Measurements from ENCODE around the gene MYO1B. TPM values are rescaled to one million over a fixed set of nuclear protein-coding genes. Genes with fewer than 3 reads are reported as not detected.

Gene MYO1B
- total RNA-seq, 5 donors from 2014 or later (not counting 1 experiment from before 2014, with no cell fraction given): 0.39 to 1.3 (median 0.73) TPM

GRCh38 chr2:191308026-191308425, 62.8 kb downstream of the MYO1B start:
- Histone ChIP-seq H3K9me3 (no peaks in the 10 kb centered on the region), H3K27me3 (replicated peaks in 1 of 2; ENCODE audit: control insufficient read depth in 2 of 2, extremely low read depth in 1 of 2, insufficient read depth in 2 of 2, low read length in 1 of 2) (peaks cover 0 to 3% of the 10 kb centered on the region in 2 experiments), H3K4me1 (ENCODE audit: control insufficient read depth in 1 of 2, extremely low read depth in 1 of 2, insufficient read depth in 2 of 2, low read length in 2 of 2) (no peaks in the 10 kb centered on the region), H3K36me3 (ENCODE audit: control insufficient read depth in 2 of 2, extremely low read depth in 1 of 2, insufficient read depth in 1 of 2, low read length in 1 of 2) (no peaks in the 10 kb centered on the region), H3K4me3 (ENCODE audit: control insufficient read depth in 1 of 2, extremely low read depth in 1 of 2, low read length in 1 of 2) (no peak overlapping the region), H3K27ac (ENCODE audit: low read length) (no peak overlapping the region)
- no peaks in the 10 kb centered on the region for H3K36me3 Mint-ChIP-seq
- no peak overlapping the region for H3K4me3 Mint-ChIP-seq
- ATAC-seq (replicated peaks in 1 of 4): no peak
- H3K27me3 Mint-ChIP-seq: peaks cover 0 to 3% of the 10 kb centered on the region in 2 donors
- POLR2A ChIA-PET: no interaction called here
- CTCF ChIA-PET: no interaction called here
- H3K9me3 Mint-ChIP-seq: no peaks in the 10 kb centered on the region
- WGBS (ENCODE audit: insufficient coverage): no CpG with 5 or more reads among the region's 2 CpGs
- peaks cover 0 to 3% (median 0%) of the 10 kb centered on the region in 3 donors for H3K4me1 Mint-ChIP-seq
- no peak for DNase-seq
- no peak overlapping the region for H3K27ac Mint-ChIP-seq

DNA sequence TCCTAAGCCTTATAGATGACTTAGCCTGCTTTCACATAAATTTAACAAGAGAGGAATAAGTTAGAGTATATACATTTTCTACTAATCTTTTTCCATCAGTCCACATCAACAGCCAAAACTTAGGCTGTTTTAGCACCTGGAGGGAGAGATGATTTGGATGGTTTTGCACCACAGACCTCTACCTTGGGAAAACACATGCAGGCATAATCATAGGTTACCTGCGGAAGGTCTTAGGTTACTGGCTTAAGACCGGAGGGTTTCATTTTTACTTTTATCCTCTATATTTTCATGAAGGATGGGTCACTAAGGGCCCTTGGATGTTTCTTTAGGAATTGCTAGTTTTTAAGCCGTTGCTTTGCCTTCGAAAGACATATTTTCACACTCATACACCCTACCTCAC, 66.0 kb downstream of the MYO1B start:
- H3K36me3 ChIP-seq (ENCODE audit: control insufficient read depth in 2 of 2, extremely low read depth in 1 of 2, insufficient read depth in 1 of 2, low read length in 1 of 2): no peaks in the 10 kb centered on the region
- Mint-ChIP-seq H3K27me3 (peaks cover 0 to 4% of the 10 kb centered on the region in 2 donors), H3K27ac (no peak overlapping the region), H3K4me1 (peaks cover 0 to under 1% (median 0%) of the 10 kb centered on the region in 3 donors), H3K4me3 (no peak overlapping the region), H3K9me3 (no peaks in the 10 kb centered on the region), H3K36me3 (no peaks in the 10 kb centered on the region)
- DNase-seq (no peak), ATAC-seq (replicated peaks in 1 of 4) (no peak)
- POLR2A ChIA-PET: no interaction called here
- H3K27me3 ChIP-seq (replicated peaks in 1 of 2; ENCODE audit: control insufficient read depth in 2 of 2, extremely low read depth in 1 of 2, insufficient read depth in 2 of 2, low read length in 1 of 2): peaks cover 0 to 3% of the 10 kb centered on the region in 2 experiments
- no peaks in the 10 kb centered on the region for H3K4me1 ChIP-seq (ENCODE audit: control insufficient read depth in 1 of 2, extremely low read depth in 1 of 2, insufficient read depth in 2 of 2, low read length in 2 of 2)
- H3K9me3 ChIP-seq: no peaks in the 10 kb centered on the region
- WGBS (ENCODE audit: insufficient coverage): no CpG with 5 or more reads among the region's 4 CpGs
- H3K4me3 ChIP-seq (ENCODE audit: control insufficient read depth in 1 of 2, extremely low read depth in 1 of 2, low read length in 1 of 2): no peak overlapping the region
- CTCF ChIA-PET: no interaction called here
- no peak overlapping the region for H3K27ac ChIP-seq (ENCODE audit: low read length)

GRCh38 chr2:191311627-191312026, 66.4 kb downstream of the MYO1B start:
- Histone ChIP-seq H3K9me3 (no peaks in the 10 kb centered on the region), H3K27ac (ENCODE audit: low read length) (no peak overlapping the region), H3K4me1 (ENCODE audit: control insufficient read depth in 1 of 2, extremely low read depth in 1 of 2, insufficient read depth in 2 of 2, low read length in 2 of 2) (no peaks in the 10 kb centered on the region), H3K36me3 (ENCODE audit: control insufficient read depth in 2 of 2, extremely low read depth in 1 of 2, insufficient read depth in 1 of 2, low read length in 1 of 2) (no peaks in the 10 kb centered on the region), H3K4me3 (ENCODE audit: control insufficient read depth in 1 of 2, extremely low read depth in 1 of 2, low read length in 1 of 2) (no peak overlapping the region), H3K27me3 (replicated peaks in 1 of 2; ENCODE audit: control insufficient read depth in 2 of 2, extremely low read depth in 1 of 2, insufficient read depth in 2 of 2, low read length in 1 of 2) (peaks cover 0 to 3% of the 10 kb centered on the region in 2 experiments)
- H3K4me3 Mint-ChIP-seq: no peak overlapping the region
- no peak overlapping the region for H3K27ac Mint-ChIP-seq
- H3K4me1 Mint-ChIP-seq: no peaks in the 10 kb centered on the region
- H3K9me3 Mint-ChIP-seq: no peaks in the 10 kb centered on the region
- CTCF ChIA-PET: no interaction called here
- no peak for DNase-seq
- POLR2A ChIA-PET: no interaction called here
- H3K27me3 Mint-ChIP-seq: peaks cover 2% of the 10 kb centered on the region in 2 donors
- no peaks in the 10 kb centered on the region for H3K36me3 Mint-ChIP-seq
- no peak for ATAC-seq (replicated peaks in 1 of 4)
- no CpG with 5 or more reads among the region's 1 CpG for WGBS (ENCODE audit: insufficient coverage)

- ChIA-PET CTCF (no interaction called here), POLR2A (no interaction called here)
- no peak overlapping the region for H3K27ac ChIP-seq (ENCODE audit: low read length)
- H3K36me3 ChIP-seq (ENCODE audit: control insufficient read depth in 2 of 2, extremely low read depth in 1 of 2, insufficient read depth in 1 of 2, low read length in 1 of 2): no peaks in the 10 kb centered on the region
- peaks cover 0 to 3% of the 10 kb centered on the region in 2 experiments for H3K27me3 ChIP-seq (replicated peaks in 1 of 2; ENCODE audit: control insufficient read depth in 2 of 2, extremely low read depth in 1 of 2, insufficient read depth in 2 of 2, low read length in 1 of 2)
- Mint-ChIP-seq H3K4me1 (no peaks in the 10 kb centered on the region), H3K36me3 (no peaks in the 10 kb centered on the region), H3K27me3 (peaks cover 2 to 7% of the 10 kb centered on the region in 2 donors), H3K27ac (no peak overlapping the region), H3K4me3 (no peak overlapping the region), H3K9me3 (no peaks in the 10 kb centered on the region)
- DNase-seq: no peak
- no peaks in the 10 kb centered on the region for H3K9me3 ChIP-seq
- WGBS (ENCODE audit: insufficient coverage): 100% methylated on average over 1 of the region's 3 CpGs
- no peak for ATAC-seq (replicated peaks in 1 of 4)
- H3K4me1 ChIP-seq (ENCODE audit: control insufficient read depth in 1 of 2, extremely low read depth in 1 of 2, insufficient read depth in 2 of 2, low read length in 2 of 2): no peaks in the 10 kb centered on the region
- H3K4me3 ChIP-seq (ENCODE audit: control insufficient read depth in 1 of 2, extremely low read depth in 1 of 2, low read length in 1 of 2): no peak overlapping the region
Observed at GRCh38 chr2:191312163-191312562, 67.0 kb downstream of the MYO1B start.

DNA sequence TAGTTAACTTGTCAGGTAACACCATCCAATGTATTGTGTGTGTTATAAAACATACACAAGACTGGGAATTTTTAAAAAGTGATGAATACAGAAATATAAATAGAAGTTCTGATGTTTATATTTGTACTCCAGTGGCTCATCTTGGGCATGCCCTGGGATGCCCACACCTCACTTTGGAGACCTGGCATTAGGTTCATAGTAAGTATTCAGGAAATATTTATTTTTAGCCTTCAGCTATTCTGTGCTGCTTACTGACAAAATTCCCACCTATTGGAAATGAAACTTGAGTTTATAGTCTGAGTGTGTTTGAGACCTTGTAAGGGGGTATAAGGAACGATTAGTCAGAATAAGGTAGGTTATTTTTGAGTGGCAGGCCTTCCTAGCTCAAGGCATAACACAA, 67.5 kb downstream of the MYO1B start:
- ATAC-seq (replicated peaks in 1 of 4) (no peak), DNase-seq (no peak)
- H3K4me1 Mint-ChIP-seq: no peaks in the 10 kb centered on the region
- no peaks in the 10 kb centered on the region for H3K36me3 ChIP-seq (ENCODE audit: control insufficient read depth in 2 of 2, extremely low read depth in 1 of 2, insufficient read depth in 1 of 2, low read length in 1 of 2)
- H3K27ac Mint-ChIP-seq: no peak overlapping the region
- ChIA-PET CTCF (interaction anchor here in 1 of 2 donors (0.7 kb wide), 1 partner anchor 828 kb away, joined by 9 read pairs; no protein-coding TSS in a partner anchor), POLR2A (no interaction called here)
- peaks cover 2 to 7% of the 10 kb centered on the region in 2 donors for H3K27me3 Mint-ChIP-seq
- no peaks in the 10 kb centered on the region for H3K36me3 Mint-ChIP-seq
- WGBS (ENCODE audit: insufficient coverage): no CpG with 5 or more reads among the region's 1 CpG
- no peaks in the 10 kb centered on the region for H3K9me3 Mint-ChIP-seq
- H3K4me1 ChIP-seq (ENCODE audit: control insufficient read depth in 1 of 2, extremely low read depth in 1 of 2, insufficient read depth in 2 of 2, low read length in 2 of 2): no peaks in the 10 kb centered on the region
- H3K27ac ChIP-seq (ENCODE audit: low read length): no peak overlapping the region
- H3K27me3 ChIP-seq (replicated peaks in 1 of 2; ENCODE audit: control insufficient read depth in 2 of 2, extremely low read depth in 1 of 2, insufficient read depth in 2 of 2, low read length in 1 of 2): peaks cover 0 to 3% of the 10 kb centered on the region in 2 experiments
- no peak overlapping the region for H3K4me3 ChIP-seq (ENCODE audit: control insufficient read depth in 1 of 2, extremely low read depth in 1 of 2, low read length in 1 of 2)
- no peaks in the 10 kb centered on the region for H3K9me3 ChIP-seq
- H3K4me3 Mint-ChIP-seq: no peak overlapping the region

- H3K27me3 ChIP-seq (replicated peaks in 1 of 2; ENCODE audit: control insufficient read depth in 2 of 2, extremely low read depth in 1 of 2, insufficient read depth in 2 of 2, low read length in 1 of 2): no peaks in the 10 kb centered on the region
- H3K27ac ChIP-seq (ENCODE audit: low read length): no peak overlapping the region
- H3K36me3 ChIP-seq (ENCODE audit: control insufficient read depth in 2 of 2, extremely low read depth in 1 of 2, insufficient read depth in 1 of 2, low read length in 1 of 2): no peaks in the 10 kb centered on the region
- Mint-ChIP-seq H3K36me3 (no peaks in the 10 kb centered on the region), H3K4me3 (no peak overlapping the region), H3K4me1 (no peaks in the 10 kb centered on the region), H3K27ac (no peak overlapping the region), H3K9me3 (no peaks in the 10 kb centered on the region), H3K27me3 (peaks cover 4 to 11% of the 10 kb centered on the region in 2 donors)
- WGBS (ENCODE audit: insufficient coverage): 93% methylated on average over 2 of the region's 6 CpGs
- ATAC-seq (replicated peaks in 1 of 4) (no peak), DNase-seq (no peak)
- POLR2A ChIA-PET: interaction anchor here in 1 of 2 donors (0.7 kb wide), 1 partner anchor 19 kb away, joined by 4 read pairs; no protein-coding TSS in a partner anchor
- CTCF ChIA-PET: interaction anchor here (0.6 to 0.7 kb wide), 3 partner anchors 59 to 147 kb away, joined by 3 read pairs; no protein-coding TSS in a partner anchor
- no peaks in the 10 kb centered on the region for H3K9me3 ChIP-seq
- no peak overlapping the region for H3K4me3 ChIP-seq (ENCODE audit: control insufficient read depth in 1 of 2, extremely low read depth in 1 of 2, low read length in 1 of 2)
- H3K4me1 ChIP-seq (ENCODE audit: control insufficient read depth in 1 of 2, extremely low read depth in 1 of 2, insufficient read depth in 2 of 2, low read length in 2 of 2): no peaks in the 10 kb centered on the region
Observed at GRCh38 chr2:191314697-191315364, 69.6 kb downstream of the MYO1B start.
